HCT116 (cell line): ENCODE results near the gene RPLP2. TPM values are rescaled to one million over a fixed set of nuclear protein-coding genes. Genes with fewer than 3 reads are reported as not detected.

Source experiments
- ATAC-seq: fragments of 200-7000 bp; cut with Tn5 transposase; 2 replicates; pipeline ENCODE4 v1.9.1; 2020; ENCODE audit warnings: mild to moderate bottlenecking, moderate library complexity
- BruUV-seq: library from RNA; stranded (reverse); fragments of 400-500 nt; replicated peaks from 2 replicates; lab custom pipeline; 2021; lab: Mats Ljungman, UMichigan
- CTCF ChIA-PET: fragments of 300-600 bp; sonication (Branson Sonifier 250); formaldehyde crosslinking; loops from one replicate; lab custom pipeline; 2021; ENCODE audit warnings: antibody characterized with exemption; lab: Charles Lee
- POLR2A ChIA-PET: fragments of 300-600, 350-600 bp; sonication (Branson Sonifier 250); formaldehyde crosslinking; loops from one replicate; lab custom pipeline; 2021; ENCODE audit warnings: antibody characterized with exemption; lab: Charles Lee
- RAD21 ChIA-PET, 2 experiments: fragments of 300-600 bp; sonication (Branson Sonifier 250); formaldehyde crosslinking; loops; one replicate each; lab custom pipeline; 2023; ENCODE audit warnings: low total read pairs in 2 of 2; ENCODE audit not compliant: uncharacterized antibody in 2 of 2, unreplicated experiment in 2 of 2, low non-redundant PET in 1 of 2; lab: Charles Lee
- DNase-seq: peaks from one replicate; pipeline ENCODE4 v3.0.0-alpha.2; 2010; ENCODE audit warnings: low read depth, low spot score
- H2AFZ ChIP-seq: fragments of 200-600 bp; shearing (Covaris generic), sonication (generic); 2 replicates; pipeline ENCODE4 v1.6.1; 2017; ENCODE audit warnings: low read depth, mixed run types, mixed read lengths, antibody characterized with exemption, low read length; ENCODE audit not compliant: poor library complexity, severe bottlenecking
- H3K27ac ChIP-seq: 2 replicates; pipeline ENCODE4 v1.5.1; 2012; ENCODE audit warnings: low read depth, low read length
- H3K27me3 ChIP-seq: fragments of 200-600 bp; sonication (generic); 2 replicates; pipeline ENCODE4 v1.6.1; 2016; ENCODE audit warnings: mixed run types, low read length, mixed read lengths; ENCODE audit not compliant: insufficient read depth
- H3K36me3 ChIP-seq, 2 experiments: fragments of 200-500 bp in 1 of 2; fragments of 200-600 bp in 1 of 2; sonication (Bioruptor generic) in 1 of 2; sonication (generic) in 1 of 2; 2 replicates each; pipeline versions ENCODE4 v1.5.1 to v1.6.1; 2014 to 2016; ENCODE audit warnings: low read length in 2 of 2, inconsistent platforms in 1 of 2, mixed read lengths in 1 of 2, mixed run types in 1 of 2; ENCODE audit not compliant: insufficient read depth in 2 of 2, control insufficient read depth in 1 of 2
- H3K4me1 ChIP-seq, 2 experiments: fragments of 200-600 bp in 1 of 2; sonication (generic) in 1 of 2; 2 replicates each; pipeline versions ENCODE4 v1.5.1 to v1.6.1; 2012 to 2017; ENCODE audit warnings: low read length in 2 of 2, inconsistent platforms in 1 of 2, mild to moderate bottlenecking in 1 of 2, mixed read lengths in 1 of 2, mixed run types in 1 of 2, moderate library complexity in 1 of 2; ENCODE audit not compliant: insufficient read depth in 2 of 2, control insufficient read depth in 1 of 2
- H3K4me2 ChIP-seq: fragments of 200-600 bp; sonication (generic); 2 replicates; pipeline ENCODE4 v1.6.1; 2017; ENCODE audit warnings: mixed run types, low read length, mixed read lengths
- H3K4me3 ChIP-seq, 2 experiments: fragments of 200-600 bp in 1 of 2; sonication (generic) in 1 of 2; replicated peaks in 1 of 2; 2 replicates each; pipeline ENCODE4 v1.5.1; 2011 to 2016; ENCODE audit warnings: low read length in 2 of 2, control low read depth in 1 of 2, low read depth in 1 of 2, mild to moderate bottlenecking in 1 of 2, mixed read lengths in 1 of 2, mixed run types in 1 of 2
- H3K79me2 ChIP-seq: fragments of 200-600 bp; sonication (generic); 2 replicates; pipeline ENCODE4 v1.6.1; 2017; ENCODE audit warnings: mild to moderate bottlenecking, mixed run types, low read length, moderate library complexity, mixed read lengths; ENCODE audit not compliant: insufficient read depth
- H3K9ac ChIP-seq: fragments of 200-600 bp; sonication (generic); 2 replicates; pipeline ENCODE4 v1.6.1; 2016; ENCODE audit warnings: low read length, mixed read lengths
- H3K9me2 ChIP-seq: fragments of 200-600 bp; sonication (generic), shearing (Covaris generic); 2 replicates; pipeline ENCODE4 v1.6.1; 2017; ENCODE audit warnings: mixed run types, mild to moderate bottlenecking, moderate library complexity; ENCODE audit not compliant: insufficient read depth
- H3K9me3 ChIP-seq, 2 experiments: fragments of 200-500 bp in 1 of 2; fragments of 200-600 bp in 1 of 2; sonication (Bioruptor generic) in 1 of 2; sonication (generic) in 1 of 2; 2 replicates each; pipeline ENCODE4 v1.6.1; 2014 to 2017; ENCODE audit warnings: low read length in 2 of 2, mixed read lengths in 2 of 2, inconsistent platforms in 1 of 2, low read depth in 1 of 2, mild to moderate bottlenecking in 1 of 2, mixed run types in 1 of 2, moderate library complexity in 1 of 2; ENCODE audit not compliant: control insufficient read depth in 1 of 2, insufficient read depth in 1 of 2
- H4K20me1 ChIP-seq: fragments of 200-600 bp; sonication (generic), shearing (Covaris generic); 2 replicates; pipeline ENCODE4 v1.6.1; 2017; ENCODE audit warnings: mixed run types, mild to moderate bottlenecking, moderate library complexity; ENCODE audit not compliant: insufficient read depth
- CBX3 ChIP-seq: IDR thresholded peaks from 2 replicates; pipeline ENCODE4 v1.6.1; 2012; ENCODE audit warnings: low read depth
- CTCF ChIP-seq, 3 experiments: fragments of 200-600 bp in 1 of 3; sonication (generic) in 1 of 3; IDR thresholded peaks in 2 of 3; conservative IDR thresholded peaks in 1 of 3; 2 replicates each; pipeline ENCODE4 v1.5.1; 2012 to 2017; ENCODE audit warnings: low read depth in 2 of 3, low read length in 2 of 3, antibody characterized with exemption in 1 of 3, borderline replicate concordance in 1 of 3, control low read depth in 1 of 3, mild to moderate bottlenecking in 1 of 3, mixed read lengths in 1 of 3, mixed run types in 1 of 3, moderate library complexity in 1 of 3; ENCODE audit not compliant: insufficient read depth in 1 of 3
- ELF1 ChIP-seq: IDR thresholded peaks from 2 replicates; pipeline ENCODE4 v1.6.1; 2012; ENCODE audit warnings: low read depth, borderline replicate concordance
- EZH2 ChIP-seq: fragments of 200-600 bp; sonication (generic); IDR thresholded peaks from 2 replicates; pipeline ENCODE4 v1.6.1; 2017; ENCODE audit warnings: antibody characterized with exemption, mixed run types
- EZH2phosphoT487 ChIP-seq: fragments of 200-600 bp; IDR thresholded peaks from 2 replicates; pipeline ENCODE4 v1.6.1; 2018; ENCODE audit warnings: antibody characterized with exemption, borderline replicate concordance
- POLR2A ChIP-seq: IDR thresholded peaks from 2 replicates; pipeline ENCODE4 v1.7.0; 2011; ENCODE audit warnings: borderline replicate concordance; ENCODE audit not compliant: insufficient read depth, insufficient read length; ENCODE audit errors: extremely low read depth
- POLR2AphosphoS5 ChIP-seq: IDR thresholded peaks from 2 replicates; pipeline ENCODE4 v1.6.1; 2011; ENCODE audit warnings: mild to moderate bottlenecking, low read depth, low read length, moderate library complexity
- RAD21 ChIP-seq: IDR thresholded peaks from 2 replicates; pipeline ENCODE4 v1.6.1; 2012; ENCODE audit warnings: low read depth, mild to moderate bottlenecking
- TCF7L2 ChIP-seq: IDR thresholded peaks from 2 replicates; pipeline ENCODE4 v1.7.0; 2011; ENCODE audit warnings: borderline replicate concordance, inconsistent platforms; ENCODE audit not compliant: insufficient read depth, insufficient read length; ENCODE audit errors: extremely low read depth
- ZBTB33 ChIP-seq: IDR thresholded peaks from 2 replicates; pipeline ENCODE4 v1.6.1; 2011; ENCODE audit warnings: mild to moderate bottlenecking, low read length, moderate library complexity; ENCODE audit not compliant: insufficient replicate concordance; ENCODE audit errors: extremely low read depth
- ZFX ChIP-seq: fragments of 450-650 bp; IDR thresholded peaks from 2 replicates; pipeline ENCODE4 v1.6.1; 2017
- ZNF274 ChIP-seq: fragments of 200-500 bp; sonication (Bioruptor generic); IDR thresholded peaks from 2 replicates; pipeline ENCODE4 v1.6.1; 2014; ENCODE audit warnings: mild to moderate bottlenecking, low read depth, low read length, inconsistent platforms
- intact Hi-C: fragments of 100-400 bp; cut with micrococcal nuclease; formaldehyde crosslinking; loops from 2 replicates; pipeline ENCODE4 v1.10.0; 2022
- total RNA-seq: library from RNA; stranded (reverse); gene quantifications from one replicate; pipeline ENCODE4 v1.2.1, GENCODE V29; 2021; ENCODE audit not compliant: unreplicated experiment
- TF ChIP-seq, protein P1 (sequence below): IDR thresholded peaks from 2 replicates; pipeline ENCODE4 v1.6.1; 2012

RPLP2 gene
- total RNA-seq, 1 experiment from 2014 or later, result 3,615 TPM

DNA sequence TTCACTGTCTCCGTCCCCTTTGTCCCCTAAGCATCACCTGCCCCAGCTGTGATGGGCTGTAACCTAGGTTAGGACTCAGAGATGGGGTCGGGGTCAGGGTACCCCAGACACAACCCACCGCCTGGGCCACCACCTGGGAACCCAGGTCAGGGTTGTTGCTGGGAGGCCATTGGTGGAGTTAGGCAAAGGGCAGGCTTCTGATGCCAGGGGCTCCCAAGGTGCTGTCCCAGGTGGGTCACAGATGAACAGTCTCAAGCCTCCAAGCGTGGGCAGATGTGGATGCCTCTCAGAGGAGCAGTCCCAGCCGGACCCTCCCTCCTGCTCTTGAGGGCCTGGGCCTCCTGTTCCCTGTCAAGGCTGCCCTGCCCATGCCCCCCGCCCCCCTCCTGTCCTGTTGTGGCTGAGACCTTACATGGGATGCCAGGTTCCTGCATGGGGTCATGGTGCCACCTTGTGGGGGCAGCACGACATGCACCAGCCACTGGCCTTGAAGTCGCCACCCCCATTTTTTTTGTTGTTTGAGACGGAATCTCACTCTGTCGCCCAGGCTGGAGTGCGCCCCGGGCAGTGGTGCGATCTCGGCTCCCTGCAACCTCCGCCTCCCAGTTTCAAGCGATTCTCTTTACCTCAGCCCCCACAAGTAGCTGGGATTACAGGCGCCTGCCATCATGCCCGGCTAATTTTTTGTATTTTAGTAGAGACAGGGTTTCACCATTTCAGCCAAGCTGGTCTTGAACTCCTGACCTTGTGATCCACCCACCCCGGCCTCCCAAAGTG lies 44.6 kb upstream of the RPLP2 start:
- intact Hi-C loops, result loop anchor here (1.0 to 2.0 kb wide), 3 partner anchors 36 to 102 kb away; no protein-coding TSS in a partner anchor
- peaks cover 9% of the 10 kb centered on the region; the same call in 1 of the 2 replicates for H3K79me2 ChIP-seq
- no peaks in the 10 kb centered on the region for H3K9me2 ChIP-seq
- H3K4me2 ChIP-seq, result no peak overlapping the region
- peaks cover 22 to 54% of the 10 kb centered on the region in 2 experiments for H3K36me3 ChIP-seq
- CTCF ChIA-PET, result no interaction called here
- no peak for TF ChIP-seq ELF1
- peak; percentile 83 for TF ChIP-seq RAD21
- TF ChIP-seq CTCF (IDR thresholded peaks at IDR 0.05 in 2 of 3, conservative IDR thresholded peaks at IDR 0.05 in 1 of 3; ENCODE audit: borderline replicate concordance in 1 of 3, insufficient read depth in 1 of 3, low read depth in 2 of 3, low read length in 2 of 3), result peak; percentile 73 to 84 (median 73); a peak in 5 of 6 replicates
- peak; percentile 42; the same call in 1 of the 2 replicates for TF ChIP-seq POLR2AphosphoS5
- no peak overlapping the region; the same call in 1 of the 2 replicates for H3K9ac ChIP-seq
- POLR2A ChIA-PET, result interaction anchor here (1.9 kb wide), 1 partner anchor 54 kb away, joined by 5 read pairs; the partner anchor contains the start of gene PNPLA2
- H3K27me3 ChIP-seq, result no peaks in the 10 kb centered on the region
- RAD21 ChIA-PET, result no interaction called here
- H4K20me1 ChIP-seq, result peaks cover 5% of the 10 kb centered on the region; the same call in 1 of the 2 replicates
- no peaks in the 10 kb centered on the region for H3K9me3 ChIP-seq
- H2AFZ ChIP-seq, result no peak overlapping the region
- peak overlapping the region; percentile 45 for H3K27ac ChIP-seq
- DNase-seq (peak; percentile 47), ATAC-seq (peak; percentile 43)
- BruUV-seq, result no TSS peak
- H3K4me3 ChIP-seq, result no peak overlapping the region
- H3K4me1 ChIP-seq, result peaks cover 20 to 48% of the 10 kb centered on the region in 2 experiments

DNA sequence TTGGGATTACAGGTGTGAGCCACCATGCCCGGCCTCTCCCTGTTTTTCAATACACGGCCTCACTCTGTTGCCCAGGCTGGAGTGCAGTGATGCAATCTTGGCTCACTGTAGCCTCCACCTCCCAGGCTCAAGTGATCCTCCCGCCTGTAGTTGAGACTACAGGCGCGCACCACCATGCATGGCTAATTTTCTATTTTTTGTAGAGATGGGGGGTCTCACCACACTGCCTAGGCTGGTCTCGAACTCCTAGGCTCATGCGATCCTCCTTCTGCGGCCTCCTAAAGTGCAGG lies 44.0 kb upstream of the RPLP2 start:
- peak overlapping the region; percentile 45 for H3K27ac ChIP-seq
- CTCF ChIA-PET, result no interaction called here
- TF ChIP-seq RAD21 (no peak), ELF1 (no peak), TCF7L2 (no peak), ZBTB33 (no peak), POLR2A (no peak), CBX3 (no peak), ZNF274 (no peak), EZH2 (no peak), ZFX (no peak; the same call in 1 of the 2 replicates), EZH2phosphoT487 (no peak)
- TF ChIP-seq, protein P1, sequence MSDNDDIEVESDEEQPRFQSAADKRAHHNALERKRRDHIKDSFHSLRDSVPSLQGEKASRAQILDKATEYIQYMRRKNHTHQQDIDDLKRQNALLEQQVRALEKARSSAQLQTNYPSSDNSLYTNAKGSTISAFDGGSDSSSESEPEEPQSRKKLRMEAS, result no peak

More for the DNA sequence above, 44.0 kb upstream of the RPLP2 start:
- no peaks in the 10 kb centered on the region for H3K9me2 ChIP-seq
- no peaks in the 10 kb centered on the region for H3K27me3 ChIP-seq
- peaks cover 5% of the 10 kb centered on the region; the same call in 1 of the 2 replicates for H4K20me1 ChIP-seq
- no peaks in the 10 kb centered on the region for H3K9me3 ChIP-seq
- POLR2A ChIA-PET, result no interaction called here
- peaks cover 10% of the 10 kb centered on the region; the same call in 1 of the 2 replicates for H3K79me2 ChIP-seq
- no TSS peak for BruUV-seq
- intact Hi-C loops, result loop anchor here (1.0 to 2.0 kb wide), 3 partner anchors 37 to 102 kb away; no protein-coding TSS in a partner anchor
- peaks cover 22 to 57% of the 10 kb centered on the region in 2 experiments for H3K36me3 ChIP-seq
- no peak overlapping the region for H2AFZ ChIP-seq
- H3K4me2 ChIP-seq, result no peak overlapping the region
- DNase-seq (no peak), ATAC-seq (no peak)
- H3K9ac ChIP-seq, result no peak overlapping the region
- RAD21 ChIA-PET, result no interaction called here
- H3K4me3 ChIP-seq, result no peak overlapping the region
- H3K4me1 ChIP-seq, result peaks cover 20 to 48% of the 10 kb centered on the region in 2 experiments
